ENCODE measurements around the gene ZIC1.

- TF ChIP-seq CTCF (IDR thresholded peaks at IDR 0.05) (no peak), POLR2A (IDR thresholded peaks at IDR 0.05) (no peak), POLR2AphosphoS5 (IDR thresholded peaks at IDR 0.05) (no peak)
These were observed 38.8 kb upstream of the ZIC1 start for GRCh38 chr3:147370349-147370748.

All from breast epithelium (tissue), 3 donors.